HG03521 (cell line): ENCODE results near the gene SYT12.
"Not testable (repeated sequence)": the region's sequence is repeated elsewhere in the genome, so short reads cannot be mapped to it uniquely, and the experiment has no call there.

Experiments used
- ATAC-seq: cut with Tn5 transposase; IDR thresholded peaks from one replicate; pipeline ENCODE4 v1.9.1; 2021; ENCODE audit warnings: mild to moderate bottlenecking, moderate library complexity; ENCODE audit not compliant: unreplicated experiment

The SYT12 gene, protein sequence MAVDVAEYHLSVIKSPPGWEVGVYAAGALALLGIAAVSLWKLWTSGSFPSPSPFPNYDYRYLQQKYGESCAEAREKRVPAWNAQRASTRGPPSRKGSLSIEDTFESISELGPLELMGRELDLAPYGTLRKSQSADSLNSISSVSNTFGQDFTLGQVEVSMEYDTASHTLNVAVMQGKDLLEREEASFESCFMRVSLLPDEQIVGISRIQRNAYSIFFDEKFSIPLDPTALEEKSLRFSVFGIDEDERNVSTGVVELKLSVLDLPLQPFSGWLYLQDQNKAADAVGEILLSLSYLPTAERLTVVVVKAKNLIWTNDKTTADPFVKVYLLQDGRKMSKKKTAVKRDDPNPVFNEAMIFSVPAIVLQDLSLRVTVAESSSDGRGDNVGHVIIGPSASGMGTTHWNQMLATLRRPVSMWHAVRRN

DNA sequence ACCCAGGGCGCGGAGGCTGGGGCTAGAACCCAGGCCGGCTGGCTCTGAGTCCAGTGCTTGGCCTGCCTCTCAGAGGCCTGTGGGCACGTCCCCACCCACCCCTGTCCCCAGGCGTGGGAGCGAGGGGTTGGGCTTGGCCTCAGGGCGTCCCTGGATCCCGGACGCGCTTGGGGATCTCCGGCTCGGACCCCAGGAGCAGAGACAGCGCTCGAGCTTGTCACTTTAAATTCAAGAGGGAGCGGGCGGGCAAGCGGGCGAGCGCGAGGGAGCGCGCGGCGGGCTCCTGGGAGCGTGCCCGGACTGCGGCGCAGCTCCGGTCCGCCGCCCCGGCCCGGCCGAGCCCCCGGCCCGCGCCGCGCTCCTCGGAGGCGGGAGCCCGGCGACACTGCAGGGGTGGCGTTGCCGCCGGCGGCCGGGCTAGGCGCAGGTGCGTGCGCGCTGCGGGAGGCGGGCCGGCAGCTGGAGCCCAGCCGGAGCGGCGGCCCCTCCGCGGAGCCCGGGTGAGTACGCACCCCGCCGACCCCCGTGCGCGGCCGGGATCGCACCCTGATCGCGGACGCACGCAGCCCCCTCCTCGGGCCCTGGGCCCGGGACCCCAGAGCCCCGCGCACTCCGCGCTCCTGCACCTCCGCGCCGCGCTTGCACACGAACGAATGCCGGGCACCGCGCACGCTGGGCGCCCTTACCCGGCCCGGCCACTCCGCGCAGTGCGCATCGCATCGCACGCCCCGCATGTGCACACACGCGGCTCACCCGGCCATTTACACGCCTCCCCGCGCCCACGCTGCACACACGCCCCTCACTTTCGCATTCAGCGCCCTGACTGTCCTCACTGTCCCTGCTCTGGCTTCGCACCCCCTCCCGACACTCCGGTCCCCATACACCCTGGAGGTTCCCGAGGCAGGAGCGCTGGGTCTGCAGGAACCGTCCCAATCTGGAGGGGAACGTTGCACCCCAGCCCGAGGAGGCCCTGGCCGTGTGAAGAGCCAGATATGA, at the start of gene SYT12:
SYT12 (plus strand) TSS at position 174 of the 996 bp plus-strand sequence. CDS start 7,011 bp downstream, outside the sequence.
- ATAC-seq = no peak

DNA sequence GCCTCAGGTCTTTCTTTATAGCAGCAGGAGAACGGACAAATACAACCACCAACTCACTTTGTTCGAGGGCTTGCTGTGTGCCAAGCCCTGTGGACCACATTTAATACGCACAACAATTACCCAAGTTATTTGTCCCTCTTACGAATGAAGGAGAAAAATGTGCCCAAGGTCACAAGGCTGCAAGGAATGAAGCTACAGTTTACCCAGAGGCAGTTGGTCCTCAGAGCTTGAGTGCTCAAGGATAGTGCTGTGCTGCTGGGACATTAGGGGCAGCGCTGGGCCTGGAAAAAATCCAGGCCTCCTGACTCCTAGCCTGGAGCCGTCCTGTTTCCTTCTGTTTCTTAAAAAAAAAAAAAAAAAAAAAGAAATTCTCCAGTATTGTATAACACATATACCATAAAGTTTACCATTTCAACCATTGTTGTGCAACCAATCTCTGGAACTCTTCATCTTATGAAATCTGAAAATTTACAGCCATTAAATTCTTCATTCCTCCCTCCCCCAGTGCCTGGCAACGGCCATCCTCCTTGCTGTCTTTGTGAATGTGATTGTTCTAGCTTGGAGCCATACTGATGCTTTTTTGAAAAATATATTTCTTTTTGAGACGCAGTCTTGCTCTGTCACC, 48.9 kb upstream of the SYT12 start:
- no peak for ATAC-seq

DNA sequence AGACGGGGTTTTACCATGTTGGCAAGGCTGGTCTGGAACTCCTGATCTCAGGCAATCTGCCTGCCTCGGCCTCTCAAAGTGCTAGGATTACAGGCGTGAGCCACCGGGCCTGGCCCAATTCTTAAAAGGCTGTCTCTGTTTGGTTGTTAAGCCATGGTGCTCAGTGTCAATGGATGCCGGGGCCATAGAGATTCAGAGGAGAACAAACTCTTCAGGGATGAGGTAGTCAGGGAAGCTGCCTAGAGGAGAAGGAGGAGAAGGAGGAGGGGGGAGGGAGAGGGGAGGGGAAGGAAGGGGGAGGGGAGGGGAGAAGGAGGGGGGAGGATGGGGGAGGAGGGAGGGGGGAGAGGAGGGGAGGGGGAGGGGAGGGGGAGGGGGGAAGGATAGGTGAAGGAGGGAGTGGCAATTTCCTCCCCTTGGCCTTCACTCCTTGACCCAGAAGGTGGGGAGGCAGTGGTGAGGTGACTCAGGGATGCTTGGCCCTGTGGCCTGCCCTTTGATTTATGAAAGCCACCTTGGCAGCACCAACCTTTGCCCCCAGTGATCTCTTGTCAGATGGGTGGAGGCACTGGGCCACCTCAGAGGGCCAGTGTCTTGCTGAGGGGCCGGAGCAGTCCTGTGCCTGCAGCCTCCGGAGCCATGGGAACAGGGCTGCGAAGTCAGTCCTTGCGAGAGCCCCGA, 48.1 kb upstream of the SYT12 start, which contains the start of gene C11orf86:
C11orf86 (plus strand) TSS at position 581 of the 681 bp plus-strand sequence; CDS start at position 640, 59 bp downstream.
- ATAC-seq = no peak

DNA sequence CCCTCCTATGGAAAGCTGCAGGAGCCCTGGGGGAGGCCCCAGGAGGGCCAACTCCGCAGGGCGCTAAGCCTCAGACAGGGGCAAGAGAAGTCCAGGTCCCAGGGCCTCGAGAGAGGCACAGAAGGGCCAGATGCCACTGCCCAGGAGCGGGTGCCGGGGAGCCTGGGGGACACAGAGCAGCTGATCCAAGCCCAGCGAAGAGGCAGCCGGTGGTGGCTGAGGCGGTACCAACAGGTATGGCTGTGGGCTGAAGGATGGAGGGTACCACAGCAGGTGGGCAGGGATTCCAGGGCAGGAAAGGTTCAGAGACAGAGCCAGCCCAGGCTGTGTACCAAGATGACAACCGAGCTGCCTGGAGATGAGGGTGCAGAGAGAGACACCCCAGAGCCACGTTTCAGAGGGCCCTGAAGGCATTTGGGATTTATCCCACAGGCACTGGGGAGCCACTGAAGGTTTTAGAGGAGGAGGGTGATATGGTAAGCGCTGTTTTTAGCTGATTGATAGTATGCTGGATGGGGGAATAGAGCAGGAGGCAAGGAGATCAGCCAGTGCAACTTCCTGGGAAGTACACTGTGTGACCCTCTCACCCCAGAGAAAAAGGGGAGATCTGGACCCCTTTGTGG, 47.4 kb upstream of the SYT12 start:
- no peak for ATAC-seq

DNA sequence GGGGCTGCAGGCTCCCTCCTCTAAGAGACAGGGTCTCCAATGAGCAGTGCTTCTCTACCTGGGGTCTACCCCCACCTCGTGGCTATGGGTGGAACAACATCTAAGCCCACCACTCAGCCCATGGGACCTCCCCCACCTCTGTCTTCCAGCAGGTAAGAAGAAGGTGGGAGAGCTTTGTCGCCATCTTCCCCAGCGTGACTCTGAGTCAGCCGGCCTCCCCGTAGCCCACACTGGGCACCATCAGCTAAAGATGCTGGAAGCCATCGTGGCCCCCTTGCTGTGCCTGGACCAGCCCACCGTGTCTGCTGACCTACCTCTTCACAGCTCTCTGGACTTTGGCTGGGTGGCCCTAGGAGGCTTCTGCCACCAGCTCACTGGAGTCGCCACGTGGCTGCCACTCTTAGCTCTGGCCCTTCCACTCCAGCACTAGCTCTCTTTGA, 46.9 kb upstream of the SYT12 start:
- ATAC-seq = no peak

DNA sequence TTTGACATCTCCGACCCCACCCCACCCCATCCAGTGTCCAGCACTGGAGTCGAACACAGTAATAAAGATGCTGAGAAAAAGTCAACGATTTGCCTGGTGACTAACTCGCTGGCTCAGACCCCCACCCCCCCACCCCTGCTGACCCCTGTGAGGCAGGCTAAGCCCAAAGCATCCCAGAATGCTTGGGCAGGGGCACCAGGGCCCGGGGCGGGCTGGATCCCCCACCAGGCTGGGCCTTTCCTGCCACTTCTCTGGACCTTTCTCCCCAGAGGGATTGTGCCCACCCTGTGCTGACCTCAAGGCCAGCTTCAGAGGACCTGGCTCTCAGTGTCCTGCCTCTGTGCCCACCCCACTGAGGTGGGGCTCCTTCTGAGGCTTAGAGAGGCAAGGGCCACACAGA, 46.0 kb upstream of the SYT12 start:
- ATAC-seq = no peak

DNA sequence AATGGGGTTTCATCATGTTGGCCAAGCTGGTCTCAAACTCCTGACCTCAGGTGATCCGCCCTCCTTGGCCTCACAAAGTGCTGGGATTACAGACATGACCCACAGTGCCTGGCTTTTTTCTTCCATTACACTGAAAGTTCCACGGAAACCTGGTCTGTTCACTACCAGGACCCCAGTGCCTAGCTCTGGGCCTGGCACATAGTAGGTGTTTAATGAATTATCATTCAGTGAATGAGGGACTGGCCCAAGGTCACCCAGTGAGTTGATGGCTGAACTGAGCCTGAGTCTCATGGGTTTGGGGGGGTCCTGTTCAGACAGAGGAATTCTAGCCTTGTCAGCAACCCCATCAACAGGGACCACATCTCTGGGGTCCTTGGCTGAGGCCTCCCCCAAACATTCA, 44.7 kb upstream of the SYT12 start:
- no peak for ATAC-seq

DNA sequence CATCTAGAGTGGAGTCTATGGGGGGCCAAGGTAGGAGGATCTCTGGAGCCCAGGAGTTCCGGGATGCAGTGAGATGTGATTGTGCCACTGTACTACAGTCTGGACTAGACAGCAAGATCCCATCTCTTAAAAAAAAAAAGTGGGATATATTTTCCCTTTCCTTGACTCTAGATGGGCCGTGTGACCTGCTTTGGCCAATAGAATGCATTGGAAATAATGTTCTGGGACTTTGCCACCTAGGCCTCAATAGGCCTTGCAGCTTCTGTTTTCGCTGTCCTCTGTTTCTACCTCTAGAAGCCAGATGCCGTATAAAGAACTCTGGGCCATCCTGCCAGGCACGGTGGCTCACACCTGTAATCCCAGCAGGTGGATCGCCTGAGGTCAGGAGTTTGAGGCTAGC, 44.2 kb upstream of the SYT12 start:
- no peak for ATAC-seq

DNA sequence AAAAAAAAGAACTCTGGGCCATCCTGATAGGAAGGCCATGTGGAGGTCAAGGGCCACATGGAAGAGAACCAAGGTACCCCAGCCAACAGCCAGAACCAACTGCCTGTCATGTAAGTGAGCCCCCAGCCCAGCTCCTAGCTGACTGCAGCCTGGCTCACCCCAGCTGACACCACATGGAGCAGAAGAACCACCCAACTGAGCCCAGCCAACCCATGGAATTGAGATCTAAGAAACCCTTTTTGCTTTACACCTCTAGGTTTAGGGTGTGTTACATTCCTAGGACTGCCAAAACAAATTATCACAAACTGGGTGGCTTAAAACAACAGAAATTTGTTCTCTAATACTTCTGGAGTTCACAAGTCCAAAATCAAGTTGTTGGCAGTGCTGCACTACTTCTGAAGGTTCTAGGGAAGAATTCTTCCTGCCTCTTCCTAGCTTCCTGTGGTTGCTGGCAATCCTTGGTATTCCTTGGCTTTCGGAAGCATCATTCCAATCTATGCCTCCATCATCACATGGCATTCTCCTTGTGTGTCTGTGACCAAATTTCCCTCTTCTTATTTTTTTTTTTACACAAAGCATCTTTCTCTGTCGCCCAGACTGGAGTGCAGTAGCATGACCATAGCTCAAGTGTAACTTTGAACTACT, 43.5 kb upstream of the SYT12 start:
- ATAC-seq = no peak

DNA sequence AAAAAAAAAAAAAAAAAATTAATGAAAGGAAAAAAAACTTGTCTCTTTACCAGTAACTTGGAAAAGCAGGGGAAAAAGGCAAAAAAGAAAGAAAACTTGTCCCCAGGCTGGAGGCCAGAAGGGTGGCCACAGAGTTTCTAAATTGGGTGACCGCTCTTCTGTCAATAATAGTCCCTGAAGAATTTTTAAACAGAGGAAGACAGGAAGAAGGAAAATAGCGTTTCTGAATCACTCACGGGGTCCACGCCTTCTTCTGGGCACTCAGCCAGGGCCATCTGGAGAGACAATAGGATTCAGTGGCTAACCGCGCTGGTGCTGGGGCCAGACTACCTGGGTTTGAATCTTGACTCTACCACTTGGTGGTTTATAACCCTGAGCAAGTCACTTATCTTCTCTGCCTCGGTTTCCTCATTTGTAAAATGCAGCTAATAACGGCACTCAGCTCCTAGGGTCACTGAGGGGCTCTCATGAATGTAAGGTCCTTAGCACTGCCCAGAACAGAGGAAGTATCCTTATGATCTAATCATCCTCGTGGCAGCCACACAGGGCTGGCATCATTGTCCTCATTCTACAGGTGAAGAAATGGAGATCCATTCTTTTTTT, 40.9 kb upstream of the SYT12 start:
- ATAC-seq = no peak

DNA sequence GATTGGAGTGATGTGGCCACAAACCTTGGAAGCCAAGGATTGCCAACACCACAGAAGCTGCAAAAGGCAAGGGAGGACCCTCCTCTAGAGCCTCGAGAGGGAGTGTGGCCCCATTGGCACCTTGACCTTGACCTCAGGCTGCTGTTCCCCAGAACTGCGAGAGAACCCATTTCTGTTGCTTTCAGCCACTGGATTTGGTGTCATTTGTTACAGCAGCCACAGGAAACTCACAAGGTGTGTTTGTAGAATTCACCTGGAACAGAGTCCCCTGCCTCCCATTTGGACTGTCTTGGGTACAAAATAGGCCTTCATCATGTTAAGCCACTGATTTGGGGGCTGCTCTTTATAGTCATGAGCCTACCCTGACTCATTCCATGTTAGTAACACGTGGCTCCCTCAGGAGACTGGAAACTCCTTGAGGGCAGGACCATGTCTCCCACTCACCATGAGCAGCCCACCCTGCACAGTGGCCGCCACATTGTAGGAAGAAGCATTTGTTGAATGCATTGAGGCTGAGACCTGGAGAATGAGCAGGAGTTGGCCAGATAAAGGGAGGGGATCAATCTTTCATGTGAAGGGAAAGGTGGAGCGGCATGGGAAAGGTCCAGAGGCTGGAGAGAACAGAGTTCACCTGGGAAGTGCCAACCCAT, 39.5 kb upstream of the SYT12 start:
- ATAC-seq = no peak

DNA sequence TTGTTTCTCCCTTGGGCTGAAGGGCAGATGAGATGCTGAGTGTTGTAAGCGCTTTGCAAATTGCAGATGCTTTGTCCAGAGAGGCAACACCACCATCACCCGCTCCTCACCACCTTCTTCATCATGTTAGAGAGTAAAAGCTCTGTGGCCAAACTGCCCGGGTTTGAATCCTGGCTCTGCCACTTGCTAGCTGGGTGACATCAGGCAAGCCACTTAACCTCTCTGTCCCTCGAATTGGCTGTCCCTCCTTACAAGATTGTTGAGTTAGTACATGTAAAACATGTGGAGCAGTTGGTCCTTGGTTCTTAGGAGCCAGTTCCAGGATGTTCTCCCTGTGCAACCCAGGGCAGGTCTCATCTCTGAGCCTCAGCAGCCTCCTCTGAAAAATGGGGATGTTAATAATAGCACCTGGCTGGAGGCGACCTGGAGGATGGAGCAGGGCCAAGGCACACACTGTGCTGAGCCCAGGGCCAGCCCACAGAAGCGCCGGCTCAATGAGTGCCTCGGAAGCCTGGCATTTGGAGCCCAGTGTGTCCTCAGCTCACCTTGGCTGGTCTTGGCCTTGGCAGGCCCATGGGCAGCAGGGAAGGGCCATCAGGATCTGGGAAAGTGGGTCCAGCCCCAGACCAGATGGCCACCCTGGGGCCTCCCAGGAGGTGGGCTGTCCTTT, 37.3 kb upstream of the SYT12 start:
- ATAC-seq = no peak

DNA sequence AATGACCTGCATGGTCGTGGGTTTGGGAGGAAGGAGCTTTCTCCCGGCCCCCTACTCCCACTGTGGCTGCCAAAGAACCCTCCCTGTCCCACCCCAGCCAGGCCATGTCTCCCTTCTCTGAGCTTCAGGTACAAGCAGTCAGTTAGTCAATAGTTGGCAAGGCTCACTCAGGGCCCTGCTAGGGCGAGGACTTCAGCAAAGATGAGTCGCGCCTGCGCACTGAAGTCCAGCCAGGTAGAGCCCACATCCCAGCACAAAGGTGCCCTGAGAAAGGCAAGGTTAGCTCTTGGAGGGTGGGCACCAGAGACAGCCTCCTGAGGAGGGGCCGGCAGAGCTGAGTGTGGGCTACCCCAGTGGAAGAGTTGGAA, 36.8 kb upstream of the SYT12 start:
- no peak for ATAC-seq

DNA sequence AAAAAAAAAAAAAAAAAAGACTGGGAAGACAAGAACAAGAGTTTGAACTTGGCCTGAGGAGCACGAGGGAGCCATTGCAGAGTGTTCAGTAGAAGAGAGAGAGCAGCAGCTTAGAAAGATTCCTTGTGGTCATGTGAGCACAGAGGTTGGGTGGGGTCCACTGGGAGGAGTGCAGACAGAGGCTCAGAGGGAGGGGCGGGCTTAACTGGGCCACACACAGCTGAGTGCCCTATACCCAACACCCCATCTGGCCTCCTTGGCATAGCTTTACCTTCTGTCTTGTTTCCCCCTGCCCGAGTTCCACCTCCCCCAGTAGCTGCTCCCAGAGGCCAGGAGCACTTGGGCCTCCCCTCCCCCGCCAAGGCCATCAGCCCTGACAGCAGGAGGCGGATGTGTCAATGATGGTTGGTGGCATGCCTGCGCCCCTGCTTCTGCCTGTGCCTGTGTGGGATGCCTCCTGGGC, 35.7 kb upstream of the SYT12 start:
- no peak for ATAC-seq

DNA sequence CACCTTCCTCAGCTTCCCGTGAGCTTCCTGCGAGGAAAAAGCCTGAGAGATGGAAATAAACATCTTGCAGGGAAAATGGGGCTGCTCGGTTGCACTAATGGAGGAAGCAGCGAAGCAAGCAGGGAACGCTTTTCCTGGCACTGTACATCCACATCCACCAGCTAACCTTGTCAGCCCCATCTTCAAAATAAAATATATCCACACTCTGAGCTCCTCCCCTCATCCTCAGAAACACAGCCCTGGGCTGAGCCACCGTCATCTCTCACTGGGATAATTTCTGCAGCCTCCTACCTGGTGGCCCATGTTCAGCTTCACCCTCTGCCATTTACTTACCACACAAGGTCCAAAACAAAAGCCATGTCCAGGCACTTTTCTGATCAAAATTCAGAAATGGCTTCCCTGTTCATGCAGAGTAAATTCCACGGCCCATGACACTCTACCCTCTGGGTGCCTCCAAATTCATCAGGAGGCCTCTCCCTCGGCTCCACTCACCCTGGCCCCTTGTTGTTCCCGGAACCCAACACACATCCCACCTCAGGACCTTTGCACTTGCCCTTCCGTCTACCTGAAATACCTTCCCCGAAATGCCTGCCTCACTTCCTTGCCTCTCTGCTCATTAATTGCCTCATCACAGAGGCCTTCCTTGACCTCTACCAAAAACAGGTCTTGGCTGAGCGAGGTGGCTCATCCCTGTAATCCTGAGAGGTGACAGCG, 34.9 kb upstream of the SYT12 start:
- ATAC-seq = no peak

DNA sequence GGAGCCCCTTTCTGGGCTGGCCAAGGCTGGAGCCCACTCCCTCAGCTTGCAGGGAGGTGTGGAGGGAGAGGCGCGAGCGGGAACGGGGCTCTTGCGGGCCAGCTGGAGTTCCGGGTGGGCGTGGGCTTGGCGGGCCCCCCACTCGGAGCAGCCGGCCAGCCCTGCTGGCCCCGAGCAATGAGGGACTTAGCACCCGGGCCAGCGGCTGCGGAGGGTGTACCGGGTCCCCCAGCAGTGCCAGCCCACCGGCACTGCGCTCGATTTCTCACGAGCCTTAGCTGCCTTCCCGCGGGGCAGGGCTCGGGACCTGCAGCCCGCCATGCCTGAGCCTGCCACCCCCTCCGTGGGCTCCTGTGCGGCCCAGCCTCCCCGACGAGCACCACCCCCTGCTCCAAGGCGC, 34.2 kb upstream of the SYT12 start:
- not testable (repeated sequence) for ATAC-seq

DNA sequence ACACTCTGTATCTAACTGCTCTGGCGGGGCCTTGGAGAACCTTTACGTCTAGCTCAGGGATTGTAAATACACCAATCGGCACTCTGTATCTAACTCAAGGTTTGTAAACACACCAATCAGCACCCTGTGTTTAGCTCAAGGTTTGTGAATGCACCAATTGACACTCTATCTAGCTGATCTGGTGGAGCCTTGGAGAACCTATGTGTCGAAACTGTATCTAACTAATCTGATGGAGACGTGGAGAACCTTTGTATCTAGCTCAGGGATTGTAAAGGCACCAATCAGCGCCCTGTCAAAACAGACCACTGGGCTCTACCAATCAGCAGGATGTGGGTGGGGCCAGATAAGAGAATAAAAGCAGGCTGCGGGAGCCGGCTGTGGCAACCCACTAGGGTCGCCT, 33.6 kb upstream of the SYT12 start:
- not testable (repeated sequence) for ATAC-seq
